ENCODE measurements around the gene FLAD1.

Gene FLAD1

GRCh38 chr1:154969860-154970452, 13.2 kb upstream of the FLAD1 start:
- H3K4me1 ChIP-seq (ENCODE audit: low read length): peaks cover 15% of the 10 kb centered on the region
- peaks cover 18% of the 10 kb centered on the region for H3K36me3 ChIP-seq (replicated peaks; ENCODE audit: low read depth, low read length)
- H3K9me3 ChIP-seq (ENCODE audit: insufficient read depth, low read length): no peaks in the 10 kb centered on the region
- no peaks in the 10 kb centered on the region for H3K27me3 ChIP-seq (ENCODE audit: low read depth, low read length)
- no peak overlapping the region for H3K4me2 ChIP-seq (ENCODE audit: low read length)
- H3K9ac ChIP-seq (ENCODE audit: low read length): no peak overlapping the region
- no peak overlapping the region for H3K27ac ChIP-seq (ENCODE audit: low read length)
- no peak overlapping the region for H3K4me3 ChIP-seq (ENCODE audit: low read length)
- H2AFZ ChIP-seq (ENCODE audit: low read depth, low read length): no peak overlapping the region
- no peak for TF ChIP-seq EZH2phosphoT487 (IDR thresholded peaks at IDR 0.05; ENCODE audit: low read depth)
- TF ChIP-seq CTCF (IDR thresholded peaks at IDR 0.05; ENCODE audit: low read depth, low read length): no peak
- H3K79me2 ChIP-seq (ENCODE audit: low read length): peaks cover 18% of the 10 kb centered on the region
- H4K20me1 ChIP-seq (ENCODE audit: insufficient read depth, low read length): no peaks in the 10 kb centered on the region

- Histone ChIP-seq H3K27ac (ENCODE audit: low read length) (no peak within 1 kb of the TSS), H3K4me2 (ENCODE audit: low read length) (peak within 1 kb of the TSS; percentile 34; the same call in 1 of the 2 replicates), H3K9ac (ENCODE audit: low read length) (no peak within 1 kb of the TSS), H3K9me3 (ENCODE audit: insufficient read depth, low read length) (no peaks in the 10 kb centered on the region), H3K27me3 (ENCODE audit: low read depth, low read length) (no peaks in the 10 kb centered on the region), H3K36me3 (replicated peaks; ENCODE audit: low read depth, low read length) (peaks cover 12% of the 10 kb centered on the region), H3K4me1 (ENCODE audit: low read length) (peaks cover 15% of the 10 kb centered on the region), H3K4me3 (ENCODE audit: low read length) (no peak within 1 kb of the TSS), H2AFZ (ENCODE audit: low read depth, low read length) (no peak within 1 kb of the TSS), H3K79me2 (ENCODE audit: low read length) (peaks cover 27% of the 10 kb centered on the region), H4K20me1 (ENCODE audit: insufficient read depth, low read length) (0 out of 2 replicates have a peak, but pooled peaks cover 1% of the 10 kb centered on the region)
- no peak for TF ChIP-seq CTCF (IDR thresholded peaks at IDR 0.05; ENCODE audit: low read depth, low read length)
These were observed 12.4 kb upstream of the FLAD1 start, which contains the start of gene SHC1 for GRCh38 chr1:154970631-154971340. Gene SHC1, minus strand, starts transcription at chr1:154970747. Its CDS starts 221 bp downstream, at chr1:154970526.

- Histone ChIP-seq H3K79me2 (ENCODE audit: low read length) (peaks cover 34% of the 10 kb centered on the region), H2AFZ (ENCODE audit: low read depth, low read length) (no peak overlapping the region), H3K4me3 (ENCODE audit: low read length) (no peak overlapping the region), H3K36me3 (replicated peaks; ENCODE audit: low read depth, low read length) (peaks cover 7% of the 10 kb centered on the region), H3K27me3 (ENCODE audit: low read depth, low read length) (no peaks in the 10 kb centered on the region), H3K4me1 (ENCODE audit: low read length) (peaks cover 22% of the 10 kb centered on the region), H3K27ac (ENCODE audit: low read length) (no peak overlapping the region), H3K4me2 (ENCODE audit: low read length) (no peak overlapping the region), H4K20me1 (ENCODE audit: insufficient read depth, low read length) (peaks cover 8% of the 10 kb centered on the region; the same call in 1 of the 2 replicates), H3K9me3 (ENCODE audit: insufficient read depth, low read length) (no peaks in the 10 kb centered on the region), H3K9ac (ENCODE audit: low read length) (no peak overlapping the region)
- no peak for TF ChIP-seq EZH2phosphoT487 (IDR thresholded peaks at IDR 0.05; ENCODE audit: low read depth)
- TF ChIP-seq CTCF (IDR thresholded peaks at IDR 0.05; ENCODE audit: low read depth, low read length): no peak
These were observed 11.7 kb upstream of the FLAD1 start for GRCh38 chr1:154971341-154971998.

- TF ChIP-seq EZH2phosphoT487 (IDR thresholded peaks at IDR 0.05; ENCODE audit: low read depth) (no peak), CTCF (IDR thresholded peaks at IDR 0.05; ENCODE audit: low read depth, low read length) (no peak)
- Histone ChIP-seq H3K79me2 (ENCODE audit: low read length) (peaks cover 41% of the 10 kb centered on the region), H3K4me2 (ENCODE audit: low read length) (no peak overlapping the region), H3K4me3 (ENCODE audit: low read length) (no peak overlapping the region), H3K27ac (ENCODE audit: low read length) (no peak overlapping the region), H3K9ac (ENCODE audit: low read length) (no peak overlapping the region), H3K4me1 (ENCODE audit: low read length) (peaks cover 28% of the 10 kb centered on the region), H3K27me3 (ENCODE audit: low read depth, low read length) (no peaks in the 10 kb centered on the region), H2AFZ (ENCODE audit: low read depth, low read length) (no peak overlapping the region), H3K36me3 (replicated peaks; ENCODE audit: low read depth, low read length) (peaks cover 6% of the 10 kb centered on the region), H3K9me3 (ENCODE audit: insufficient read depth, low read length) (no peaks in the 10 kb centered on the region), H4K20me1 (ENCODE audit: insufficient read depth, low read length) (peaks cover 9% of the 10 kb centered on the region; the same call in 1 of the 2 replicates)
These were observed 11.0 kb upstream of the FLAD1 start for GRCh38 chr1:154972213-154972516.
